Inflammatory macrophage treated with lipopolysaccharide for 4 hours (primary cell): ENCODE data around the gene TBCA.

Experiments used
- DNase-seq: peaks from one replicate; pipeline ENCODE4 v3.0.0-alpha.2; 2020

TBCA gene

GRCh38 chr5:77775790-77776553 is at the start of gene TBCA:
Gene TBCA, minus strand, starts transcription at chr5:77776339. Its CDS starts 82 bp downstream, at chr5:77776257.
- DNase-seq, result peak; percentile 91

- DNase-seq, result no peak
Measured at GRCh38 chr5:77824981-77825380, 48.8 kb upstream of the TBCA start.

GRCh38 chr5:77816686-77817085 is 40.5 kb upstream of the TBCA start:
- DNase-seq, result no peak

- DNase-seq, result no peak
Measured at GRCh38 chr5:77812926-77813589, 36.9 kb upstream of the TBCA start.

- DNase-seq, result peak; percentile 18
Measured at GRCh38 chr5:77806213-77806843, 30.2 kb upstream of the TBCA start.

GRCh38 chr5:77798456-77798855 is 22.3 kb upstream of the TBCA start:
- peak; percentile 73 for DNase-seq

GRCh38 chr5:77797136-77797535 is 21.0 kb upstream of the TBCA start:
- peak; percentile 87 for DNase-seq

GRCh38 chr5:77795846-77796245 is 19.7 kb upstream of the TBCA start:
- peak; percentile 65 for DNase-seq

GRCh38 chr5:77795268-77795667 is 19.1 kb upstream of the TBCA start:
- no peak for DNase-seq

GRCh38 chr5:77791926-77792325 is 15.8 kb upstream of the TBCA start:
- DNase-seq, result no peak

GRCh38 chr5:77791356-77791755 is 15.2 kb upstream of the TBCA start:
- no peak for DNase-seq

GRCh38 chr5:77785229-77785628 is 9.1 kb upstream of the TBCA start:
- no peak for DNase-seq

GRCh38 chr5:77784735-77785134 is 8.6 kb upstream of the TBCA start:
- no peak for DNase-seq

GRCh38 chr5:77781076-77781475 is 4.9 kb upstream of the TBCA start:
- no peak for DNase-seq

- DNase-seq, result no peak
Measured at GRCh38 chr5:77778881-77779438, 2.8 kb upstream of the TBCA start.

- no peak for DNase-seq
Measured at GRCh38 chr5:77778398-77778797, 2.3 kb upstream of the TBCA start.

- no peak for DNase-seq
Measured at GRCh38 chr5:77777911-77778310, 1.8 kb upstream of the TBCA start.

GRCh38 chr5:77777281-77777892 is 1.2 kb upstream of the TBCA start:
- no peak for DNase-seq

GRCh38 chr5:77776554-77777206 is 541 bp upstream of the TBCA start:
- DNase-seq, result no peak

GRCh38 chr5:77774981-77775789 is 954 bp downstream of the TBCA start:
- DNase-seq, result no peak

GRCh38 chr5:77773734-77774280 is 2.3 kb downstream of the TBCA start:
- no peak for DNase-seq

GRCh38 chr5:77772729-77773128 is 3.4 kb downstream of the TBCA start:
- DNase-seq, result no peak
